Endothelial cell of umbilical vein (primary cell): ENCODE results near the gene SVOP. TPM values are rescaled to one million over a fixed set of nuclear protein-coding genes. Genes with fewer than 3 reads are reported as not detected.

Experiments
- BruUV-seq: library from RNA; stranded (reverse); fragments of 400-500 nt; replicated peaks from 2 replicates; lab custom pipeline; 2021; lab: Mats Ljungman, UMichigan
- CTCF ChIA-PET: fragments of 300-600, 350-600 bp; sonication (Branson Sonifier 250); formaldehyde crosslinking; loops from one replicate; lab custom pipeline; 2021; ENCODE audit warnings: antibody characterized with exemption, inconsistent platforms; lab: Charles Lee
- POLR2A ChIA-PET: fragments of 300-600, 350-600 bp; sonication (Branson Sonifier 250); formaldehyde crosslinking; loops from one replicate; lab custom pipeline; 2021; ENCODE audit warnings: antibody characterized with exemption, inconsistent platforms; lab: Charles Lee
- DNase-seq: peaks from one replicate; pipeline ENCODE4 v3.0.0-alpha.2; 2011; ENCODE audit warnings: low read depth, low spot score
- FAIRE-seq: peaks from 2 replicates; lab custom pipeline; 2011; peaks lifted over from hg19 to GRCh38; lab: Jason Lieb, UNC
- H2AFZ ChIP-seq: 2 replicates; pipeline ENCODE4 v1.6.0; 2012; ENCODE audit warnings: low read depth, low read length, control low read depth, inconsistent platforms
- H3K27ac ChIP-seq: 2 replicates; pipeline ENCODE4 v1.5.1; 2011; ENCODE audit warnings: low read depth, mild to moderate bottlenecking, control low read depth, low read length, moderate library complexity; ENCODE audit not compliant: insufficient read depth
- H3K27me3 ChIP-seq, 2 experiments: 2 replicates each; pipeline versions ENCODE4 v1.6.0 to v1.6.1; 2011; ENCODE audit warnings: low read length in 2 of 2, mixed read lengths in 1 of 2; ENCODE audit not compliant: control insufficient read depth in 2 of 2, insufficient read depth in 2 of 2
- H3K36me3 ChIP-seq, 2 experiments: 2 replicates in 1 of 2; 3 replicates in 1 of 2; pipeline ENCODE4 v1.5.1; 2011; ENCODE audit warnings: low read length in 2 of 2, mild to moderate bottlenecking in 1 of 2, moderate library complexity in 1 of 2; ENCODE audit not compliant: control insufficient read depth in 2 of 2, insufficient read depth in 2 of 2; ENCODE audit errors: extremely low read depth in 1 of 2
- H3K4me1 ChIP-seq: 3 replicates; pipeline ENCODE4 v1.5.1; 2011; ENCODE audit warnings: mild to moderate bottlenecking, low read length; ENCODE audit not compliant: control insufficient read depth, insufficient read depth; ENCODE audit errors: extremely low read depth
- H3K4me2 ChIP-seq: 2 replicates; pipeline ENCODE4 v1.6.1; 2011; ENCODE audit warnings: low read length, control low read depth, mixed read lengths; ENCODE audit not compliant: insufficient read depth
- H3K4me3 ChIP-seq, 3 experiments: fragments of 200-600 bp in 1 of 3; sonication (generic), shearing (Covaris generic) in 1 of 3; replicated peaks in 1 of 3; 2 replicates each; pipeline ENCODE4 v1.5.1; 2011 to 2016; ENCODE audit warnings: control low read depth in 3 of 3, low read length in 3 of 3, mild to moderate bottlenecking in 2 of 3, inconsistent platforms in 1 of 3, low read depth in 1 of 3, moderate library complexity in 1 of 3; ENCODE audit not compliant: insufficient read depth in 1 of 3
- H3K79me2 ChIP-seq: 2 replicates; pipeline ENCODE4 v1.6.0; 2012; ENCODE audit warnings: low read length, inconsistent platforms; ENCODE audit not compliant: control insufficient read depth, insufficient read depth
- H3K9ac ChIP-seq: replicated peaks from 2 replicates; pipeline ENCODE3; 2011; ENCODE audit warnings: low read length, control low read depth; ENCODE audit not compliant: insufficient read depth; ENCODE audit errors: extremely low read depth
- H3K9me1 ChIP-seq: replicated peaks from 3 replicates; pipeline ENCODE4 v1.6.0; 2011; ENCODE audit warnings: mild to moderate bottlenecking, low read length; ENCODE audit not compliant: control insufficient read depth, insufficient read depth; ENCODE audit errors: extremely low read depth
- H3K9me3 ChIP-seq: replicated peaks from 2 replicates; pipeline ENCODE4 v1.5.1; 2012; ENCODE audit warnings: low read length, inconsistent platforms; ENCODE audit not compliant: control insufficient read depth, insufficient read depth
- H4K20me1 ChIP-seq: replicated peaks from 2 replicates; pipeline ENCODE3; 2011; ENCODE audit warnings: mild to moderate bottlenecking, low read length; ENCODE audit not compliant: control insufficient read depth, insufficient read depth; ENCODE audit errors: extremely low read depth
- EZH2 ChIP-seq: IDR thresholded peaks from 2 replicates; pipeline ENCODE4 v1.6.1; 2012; ENCODE audit warnings: borderline replicate concordance, low read depth, mild to moderate bottlenecking, moderate library complexity, low read length, inconsistent platforms; ENCODE audit not compliant: severe bottlenecking
- FOS ChIP-seq: IDR thresholded peaks from 2 replicates; pipeline ENCODE4 v1.6.1; 2011; ENCODE audit warnings: mild to moderate bottlenecking, low read length, moderate library complexity, borderline replicate concordance; ENCODE audit not compliant: insufficient read depth
- GATA2 ChIP-seq: IDR thresholded peaks from 2 replicates; pipeline ENCODE4 v1.7.0; 2011; ENCODE audit warnings: low read depth, mild to moderate bottlenecking, moderate library complexity, mixed read lengths, low read length; ENCODE audit not compliant: insufficient read length, insufficient read depth
- JUN ChIP-seq: IDR thresholded peaks from 2 replicates; pipeline ENCODE4 v1.6.1; 2011; ENCODE audit warnings: borderline replicate concordance, low read depth; ENCODE audit not compliant: insufficient read length, insufficient read depth
- MYC ChIP-seq: IDR thresholded peaks from one replicate; pipeline ENCODE4 v1.6.1; 2011; ENCODE audit warnings: mild to moderate bottlenecking, low read depth, low read length
- POLR2A ChIP-seq: IDR thresholded peaks from 2 replicates; pipeline ENCODE4 v1.6.1; 2012; ENCODE audit warnings: low read depth, mild to moderate bottlenecking, control low read depth, low read length
- POLR2AphosphoS5 ChIP-seq: IDR thresholded peaks from 2 replicates; pipeline ENCODE4 v1.6.1; 2012; ENCODE audit warnings: low read depth, mild to moderate bottlenecking, control low read depth, low read length, moderate library complexity; ENCODE audit not compliant: insufficient read depth
- dilution Hi-C: fragments of 300-500 bp; cut with MboI; formaldehyde crosslinking; loops from one replicate; pipeline ENCODE4 v1.15.0; 2019; ENCODE audit warnings: low sequenced_read_pairs; ENCODE audit not compliant: extremely low pct_ligation_motif_present
- intact Hi-C: fragments of 100-400 bp; cut with micrococcal nuclease; formaldehyde crosslinking; loops from one replicate; pipeline ENCODE4 v1.10.0; 2022
- polyA plus RNA-seq, 4 experiments: library from polyadenylated mRNA; depleted of rRNA in 3 of 4; stranded (reverse) in 3 of 4; unstranded in 1 of 4; fragments of >200 nt; gene quantifications; 2 replicates each; pipeline versions ENCODE4 v1.2.1 to v1.2.3, GENCODE V29; 2011 to 2012; ENCODE audit warnings: missing spikeins in 1 of 4
- total RNA-seq: library from RNA; stranded (reverse); gene quantifications from 2 replicates; pipeline ENCODE4 v1.2.3, GENCODE V29; 2021
- TF ChIP-seq, protein P1 (sequence below): IDR thresholded peaks from 2 replicates; pipeline ENCODE4 v1.6.1; 2011; ENCODE audit not compliant: insufficient read depth, insufficient read length
- TF ChIP-seq, protein P2 (sequence below), 2 donors: IDR thresholded peaks; 1 replicate in 1 of 2; 2 replicates in 1 of 2; pipeline ENCODE4 v1.5.1; 2011; ENCODE audit warnings: low read length in 2 of 2, mild to moderate bottlenecking in 2 of 2, moderate library complexity in 2 of 2, control low read depth in 1 of 2, inconsistent platforms in 1 of 2, low read depth in 1 of 2; ENCODE audit not compliant: insufficient read depth in 1 of 2; ENCODE audit errors: extremely low read depth in 1 of 2

The SVOP gene
- total and polyA plus RNA-seq, 2 donors (not counting 3 experiments of a cell fraction or from before 2014, with no cell fraction given), result not detected

DNA sequence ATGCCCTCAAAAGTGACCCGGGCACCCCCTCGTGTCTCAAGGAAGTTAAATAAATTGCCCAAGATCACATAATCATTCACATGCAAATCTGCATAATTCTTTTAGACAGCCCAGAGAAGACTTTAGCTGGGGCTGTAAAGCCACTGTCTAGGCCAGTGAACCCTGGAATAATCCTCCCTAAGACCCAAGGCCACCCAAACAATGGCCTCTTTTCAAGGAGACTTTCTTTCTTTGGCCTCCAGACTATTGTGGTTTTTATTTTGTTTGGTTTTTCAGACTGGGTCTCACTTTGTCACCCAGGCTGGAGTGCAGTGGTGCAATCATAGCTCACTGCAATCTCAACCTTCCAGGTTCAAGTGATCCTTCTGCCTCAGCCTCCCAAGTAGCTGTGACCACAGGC, 10.6 kb downstream of the SVOP start:
- POLR2A ChIA-PET, result no interaction called here
- no peak for TF ChIP-seq FOS
- no peak for TF ChIP-seq JUN
- TF ChIP-seq, protein P1, sequence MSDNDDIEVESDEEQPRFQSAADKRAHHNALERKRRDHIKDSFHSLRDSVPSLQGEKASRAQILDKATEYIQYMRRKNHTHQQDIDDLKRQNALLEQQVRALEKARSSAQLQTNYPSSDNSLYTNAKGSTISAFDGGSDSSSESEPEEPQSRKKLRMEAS, result no peak
- no peak for TF ChIP-seq MYC
- TF ChIP-seq EZH2, result no peak
- TF ChIP-seq, protein P2, sequence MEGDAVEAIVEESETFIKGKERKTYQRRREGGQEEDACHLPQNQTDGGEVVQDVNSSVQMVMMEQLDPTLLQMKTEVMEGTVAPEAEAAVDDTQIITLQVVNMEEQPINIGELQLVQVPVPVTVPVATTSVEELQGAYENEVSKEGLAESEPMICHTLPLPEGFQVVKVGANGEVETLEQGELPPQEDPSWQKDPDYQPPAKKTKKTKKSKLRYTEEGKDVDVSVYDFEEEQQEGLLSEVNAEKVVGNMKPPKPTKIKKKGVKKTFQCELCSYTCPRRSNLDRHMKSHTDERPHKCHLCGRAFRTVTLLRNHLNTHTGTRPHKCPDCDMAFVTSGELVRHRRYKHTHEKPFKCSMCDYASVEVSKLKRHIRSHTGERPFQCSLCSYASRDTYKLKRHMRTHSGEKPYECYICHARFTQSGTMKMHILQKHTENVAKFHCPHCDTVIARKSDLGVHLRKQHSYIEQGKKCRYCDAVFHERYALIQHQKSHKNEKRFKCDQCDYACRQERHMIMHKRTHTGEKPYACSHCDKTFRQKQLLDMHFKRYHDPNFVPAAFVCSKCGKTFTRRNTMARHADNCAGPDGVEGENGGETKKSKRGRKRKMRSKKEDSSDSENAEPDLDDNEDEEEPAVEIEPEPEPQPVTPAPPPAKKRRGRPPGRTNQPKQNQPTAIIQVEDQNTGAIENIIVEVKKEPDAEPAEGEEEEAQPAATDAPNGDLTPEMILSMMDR (IDR thresholded peaks at IDR 0.05; ENCODE audit: extremely low read depth in 1 of 2, insufficient read depth in 1 of 2, low read depth in 1 of 2, low read length in 2 of 2), result no peak
- no peak for TF ChIP-seq GATA2
- TF ChIP-seq POLR2A, result no peak
- TF ChIP-seq POLR2AphosphoS5, result no peak
- no peaks in the 10 kb centered on the region for H4K20me1 ChIP-seq
- intact Hi-C loops, result no loop called here
- CTCF ChIA-PET, result no interaction called here
- H3K9me1 ChIP-seq, result no peaks in the 10 kb centered on the region
- H3K27ac ChIP-seq, result no peak overlapping the region
- no peak for FAIRE-seq
- H3K27me3 ChIP-seq, result no peaks in the 10 kb centered on the region
- no peak overlapping the region for H3K4me2 ChIP-seq
- H3K9me3 ChIP-seq, result no peaks in the 10 kb centered on the region
- H3K4me1 ChIP-seq, result no peaks in the 10 kb centered on the region
- no peak for DNase-seq
- no TSS peak for BruUV-seq
- dilution Hi-C loops, result no loop called here
- H3K79me2 ChIP-seq, result no peaks in the 10 kb centered on the region
- no peaks in the 10 kb centered on the region for H3K36me3 ChIP-seq
- no peak overlapping the region for H2AFZ ChIP-seq
- no peak overlapping the region for H3K9ac ChIP-seq
- no peak overlapping the region for H3K4me3 ChIP-seq
